GM21447 (cell line): Measurements from ENCODE around the gene DTNB.
"Not testable (repeated sequence)": the region's sequence is repeated elsewhere in the genome, so short reads cannot be mapped to it uniquely, and the experiment has no call there.

Experiments used
- ATAC-seq: cut with Tn5 transposase; IDR thresholded peaks from one replicate; pipeline ENCODE4 v1.9.1; 2021; ENCODE audit not compliant: unreplicated experiment

Gene DTNB

DNA sequence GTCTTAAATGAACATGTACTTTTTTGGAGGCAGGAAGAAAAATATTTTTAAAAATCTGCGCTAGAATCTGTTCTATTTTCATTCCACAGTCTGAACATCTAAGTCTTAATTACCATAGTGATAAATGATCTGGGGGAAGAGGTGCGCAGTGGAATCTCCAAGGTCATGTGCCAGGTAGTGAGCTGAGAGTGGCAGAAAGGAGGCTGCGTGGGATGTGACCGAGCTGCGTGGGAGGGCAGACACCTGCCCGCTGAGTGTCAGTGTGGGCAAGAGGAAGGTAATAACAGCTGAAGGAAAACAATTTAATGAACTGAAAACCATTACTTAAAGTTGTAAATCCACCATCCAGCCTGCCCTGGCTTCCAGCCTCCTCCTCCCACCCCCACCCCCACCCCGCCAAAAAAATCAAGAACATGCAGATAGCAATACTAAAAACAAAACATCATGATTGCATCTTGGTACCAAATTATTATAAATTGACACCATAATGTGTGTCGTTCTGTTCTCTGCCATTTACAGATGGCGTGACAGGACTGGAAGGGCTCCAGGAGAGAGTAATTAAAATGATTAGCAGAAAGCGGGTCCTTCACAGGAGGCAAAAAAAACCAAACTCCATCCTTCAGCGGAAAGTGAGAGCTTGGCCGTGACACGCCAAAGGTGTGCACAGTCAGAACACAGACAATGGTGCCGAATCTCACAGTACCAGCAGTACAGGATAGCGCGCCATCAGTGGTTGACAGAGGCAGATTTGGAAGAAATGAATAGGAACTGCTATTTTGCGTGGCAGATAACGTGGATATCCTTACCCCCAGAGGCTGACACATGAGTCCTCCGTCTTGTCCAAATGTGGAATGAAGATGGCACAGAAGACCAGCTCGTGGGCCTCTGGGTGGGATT is 11.4 kb upstream of the DTNB start:
- ATAC-seq, result no peak

- ATAC-seq, result no peak
Measured at GRCh38 chr2:25682082-25682481, 8.7 kb upstream of the DTNB start.

DNA sequence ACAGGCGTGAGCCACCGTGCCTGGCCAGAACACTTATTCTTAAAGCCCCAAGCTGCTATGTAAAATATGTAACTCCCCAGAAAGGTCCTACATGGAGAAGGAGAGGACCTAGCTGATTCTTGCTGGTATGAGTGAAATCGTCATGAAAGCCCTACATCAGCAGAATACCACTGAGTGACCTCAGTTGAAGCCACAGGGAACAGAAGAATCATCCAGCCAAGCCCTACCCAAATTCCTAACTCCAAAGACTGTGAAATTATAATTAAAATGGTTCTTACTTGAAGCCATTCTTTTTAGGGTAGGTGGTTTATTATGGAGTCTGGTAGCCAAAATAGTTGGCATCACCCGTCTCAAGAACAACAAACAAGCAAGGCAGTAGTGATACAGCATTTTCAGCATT is 4.5 kb upstream of the DTNB start:
- no peak for ATAC-seq

DNA sequence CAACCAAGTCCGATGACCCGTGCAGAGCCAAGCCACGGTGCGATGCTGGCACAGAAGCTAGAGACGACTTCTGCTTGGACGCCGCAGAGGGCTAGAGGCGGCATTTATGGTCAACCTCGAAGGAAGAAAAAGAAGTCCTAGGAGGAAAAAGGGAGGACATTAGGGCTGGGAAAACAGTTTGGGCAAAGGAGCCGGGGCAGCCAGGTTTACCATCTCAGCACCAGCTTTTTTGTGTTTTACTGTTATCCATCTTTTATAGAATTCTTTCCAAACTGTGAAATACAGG is 643 bp upstream of the DTNB start:
- ATAC-seq, result no peak

GRCh38 chr2:25672494-25673299 is 680 bp downstream of the DTNB start:
- peak; percentile 58 for ATAC-seq

- ATAC-seq, result no peak
Measured at GRCh38 chr2:25671622-25672021, 1.8 kb downstream of the DTNB start.

DNA sequence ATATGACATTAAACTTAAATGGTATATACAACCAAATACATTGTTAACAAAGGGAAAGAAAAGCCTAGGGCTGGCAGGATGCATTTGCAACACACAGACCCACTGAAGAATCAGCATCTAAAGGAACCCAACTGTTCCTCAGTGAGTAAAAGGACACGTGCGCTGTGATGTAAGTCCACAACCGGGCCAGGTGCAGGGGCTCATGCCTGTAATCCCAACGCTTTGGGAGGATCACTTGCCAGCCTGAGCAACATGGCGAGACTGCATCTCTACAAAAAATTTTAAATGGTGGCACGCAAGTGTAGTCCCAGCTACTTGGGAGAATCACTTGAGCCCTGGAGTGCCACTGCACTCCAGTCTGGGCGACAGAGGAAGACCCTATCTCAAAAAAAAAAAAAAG is 3.9 kb downstream of the DTNB start:
- ATAC-seq, result no peak

GRCh38 chr2:25666218-25666617 is 7.2 kb downstream of the DTNB start:
- ATAC-seq, result no peak

DNA sequence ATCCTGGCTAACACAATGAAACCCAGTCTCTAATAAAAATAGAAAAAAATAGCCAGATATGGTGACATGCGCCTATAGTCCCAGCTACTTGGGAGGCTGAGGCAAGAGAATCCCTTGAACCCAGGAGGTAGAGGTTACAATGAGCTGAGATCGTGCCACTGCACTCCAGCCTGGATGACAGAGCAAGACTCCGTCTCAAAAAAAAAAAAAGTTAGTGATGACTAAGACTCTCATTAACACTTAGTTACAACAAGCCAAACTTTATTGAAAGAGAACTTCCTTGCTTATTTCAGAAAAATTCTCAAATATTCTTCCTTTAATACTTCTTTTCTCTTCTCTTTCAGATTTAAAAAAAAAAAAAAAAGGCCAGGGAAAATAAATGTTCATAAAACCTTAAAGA is 7.9 kb downstream of the DTNB start:
- ATAC-seq, result not testable (repeated sequence)

- ATAC-seq, result no peak
Measured at GRCh38 chr2:25664965-25665307, 8.4 kb downstream of the DTNB start.

DNA sequence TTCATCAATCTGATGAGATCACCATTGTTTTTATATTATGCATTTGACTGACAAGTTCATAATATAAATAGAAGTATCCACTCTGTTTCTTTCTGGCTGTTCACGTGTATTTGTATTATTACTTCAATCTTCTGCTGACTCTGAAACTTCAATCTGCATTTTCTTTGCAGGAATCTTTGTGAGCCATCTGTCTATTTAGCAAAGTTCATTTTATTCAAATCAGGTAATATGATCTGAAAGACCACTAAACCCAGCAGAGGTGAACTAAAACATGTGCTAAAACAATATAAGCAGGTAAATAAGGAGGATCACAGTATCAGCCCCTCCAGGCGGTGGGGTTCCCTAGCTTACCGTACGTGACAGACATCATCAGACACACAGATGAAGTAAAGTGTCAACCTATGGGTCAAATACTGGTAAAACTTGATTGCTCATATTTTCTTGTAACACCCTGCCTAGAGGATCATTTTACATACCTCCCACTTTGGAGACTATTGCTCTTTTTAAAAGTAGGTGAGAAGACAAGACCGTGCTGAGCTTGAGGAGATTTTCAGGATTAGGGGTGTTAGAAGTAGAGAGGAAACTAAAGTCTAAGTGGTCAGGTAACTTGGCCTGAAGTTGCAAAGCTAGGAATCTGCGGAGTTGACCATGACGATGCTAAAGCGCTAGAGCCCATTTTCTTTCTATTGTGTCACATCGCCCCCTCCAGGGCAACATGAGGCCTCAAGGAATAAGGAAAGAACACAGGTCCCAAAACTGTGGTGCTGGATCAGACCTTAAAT is 9.0 kb downstream of the DTNB start:
- no peak for ATAC-seq

DNA sequence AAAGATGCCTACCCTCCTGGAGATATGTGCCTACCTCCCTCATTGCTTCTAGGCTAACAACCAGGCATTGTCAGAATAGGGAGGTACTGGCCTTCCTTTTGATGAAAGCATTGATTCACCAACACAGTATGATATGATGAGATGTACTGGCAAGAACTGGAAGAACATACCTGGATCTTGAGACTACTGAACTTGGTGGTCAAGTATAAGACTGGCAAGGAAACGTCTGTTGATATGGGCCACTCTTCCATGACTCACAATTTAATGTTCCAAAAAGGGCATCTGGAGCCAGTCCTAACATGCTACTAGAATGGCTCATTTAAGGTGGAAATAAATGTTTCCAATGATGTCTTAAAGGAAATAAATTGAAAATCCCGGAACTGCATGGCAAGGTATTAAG is 18.1 kb downstream of the DTNB start:
- ATAC-seq, result no peak

DNA sequence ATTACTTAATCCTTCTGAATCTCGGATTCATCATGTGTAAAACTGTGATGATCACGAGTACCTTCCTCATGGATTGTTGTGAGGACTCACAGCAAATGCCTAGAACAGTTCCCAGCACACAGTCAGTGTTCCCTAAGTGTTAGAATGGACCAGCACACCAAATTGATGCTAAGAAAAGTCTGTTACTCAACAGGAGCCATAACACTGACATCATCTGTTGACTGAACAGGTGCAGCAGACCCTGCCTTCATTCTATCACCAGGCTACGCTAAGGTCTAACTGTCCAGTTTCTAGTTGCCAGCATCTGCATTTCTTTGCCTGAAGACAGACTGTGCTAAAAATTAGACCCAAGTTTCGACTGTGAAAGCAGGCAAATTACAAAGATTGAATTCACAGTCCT is 18.6 kb downstream of the DTNB start:
- ATAC-seq, result no peak

DNA sequence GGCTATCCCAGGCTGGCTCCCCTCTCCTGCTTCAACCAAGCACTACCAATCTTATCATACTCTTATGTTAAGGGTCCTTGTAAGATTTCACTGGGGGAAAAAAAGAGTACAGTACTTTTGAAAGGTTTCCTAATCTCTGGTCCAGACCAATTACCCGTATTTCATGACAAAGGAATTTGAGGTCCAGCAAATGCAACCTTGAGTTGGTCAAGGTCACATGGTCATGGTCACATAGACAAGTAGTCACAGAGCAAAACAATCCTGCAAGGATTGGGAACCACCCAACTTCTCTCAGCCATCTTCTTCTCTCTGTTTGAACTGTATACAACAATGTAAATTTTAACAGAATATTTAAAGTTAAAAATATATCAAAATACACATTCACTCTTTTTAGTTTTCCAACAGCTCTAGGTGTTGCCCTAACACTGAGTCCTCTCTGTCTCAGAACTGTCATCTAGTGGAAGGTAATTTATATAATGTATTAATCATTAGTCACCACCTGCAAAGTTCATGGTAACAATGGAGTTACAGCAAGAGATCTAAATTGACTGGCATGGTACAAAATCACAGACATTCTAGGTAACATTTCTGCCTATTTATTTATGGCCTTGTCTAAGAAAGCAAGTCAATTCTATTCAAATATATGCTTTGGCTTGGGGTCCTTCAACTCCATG is 21.5 kb downstream of the DTNB start:
- ATAC-seq, result no peak

GRCh38 chr2:25651066-25651465 is 22.3 kb downstream of the DTNB start:
- ATAC-seq, result no peak

DNA sequence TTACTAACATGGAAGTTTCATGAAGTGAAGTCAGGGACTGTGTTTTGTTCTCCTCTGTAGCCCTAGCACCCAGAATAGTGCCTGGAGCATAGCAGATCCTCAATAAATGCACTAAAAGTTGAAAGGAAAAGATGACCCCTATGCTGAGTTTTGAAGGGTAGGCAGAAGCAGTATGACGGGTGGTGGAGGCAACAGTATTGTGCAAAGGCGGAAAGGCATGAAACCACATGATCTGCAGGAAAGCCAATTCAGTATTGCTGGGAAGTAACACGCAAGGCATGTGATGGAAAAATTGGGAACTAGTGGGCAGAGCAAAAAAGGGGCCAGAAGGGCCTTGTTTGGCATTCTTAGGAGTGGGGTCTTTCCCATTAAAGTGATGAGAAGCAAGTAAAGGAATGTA is 23.1 kb downstream of the DTNB start:
- ATAC-seq, result no peak

- ATAC-seq, result no peak
Measured at GRCh38 chr2:25649786-25650185, 23.6 kb downstream of the DTNB start.

DNA sequence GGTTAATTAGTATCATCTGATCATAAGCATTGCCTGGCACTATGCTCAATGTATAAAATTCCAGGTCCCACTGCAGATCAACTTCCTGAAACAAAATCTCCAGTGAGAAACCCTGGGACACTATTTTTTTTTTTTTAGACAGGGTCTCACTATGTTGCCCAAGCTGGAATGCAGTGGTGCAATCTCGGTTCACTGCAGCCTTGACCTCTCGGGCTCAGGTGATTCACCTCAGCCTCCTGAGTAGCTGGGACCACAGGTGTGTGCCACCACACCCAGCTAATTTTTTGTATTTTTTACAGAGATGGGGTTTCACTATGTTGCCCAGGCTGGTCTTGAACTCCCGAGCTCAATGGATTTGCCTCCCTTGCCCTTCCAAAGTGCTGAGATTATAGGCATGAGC is 31.1 kb downstream of the DTNB start:
- no peak for ATAC-seq

GRCh38 chr2:25639696-25640095 is 33.7 kb downstream of the DTNB start:
- ATAC-seq, result no peak

DNA sequence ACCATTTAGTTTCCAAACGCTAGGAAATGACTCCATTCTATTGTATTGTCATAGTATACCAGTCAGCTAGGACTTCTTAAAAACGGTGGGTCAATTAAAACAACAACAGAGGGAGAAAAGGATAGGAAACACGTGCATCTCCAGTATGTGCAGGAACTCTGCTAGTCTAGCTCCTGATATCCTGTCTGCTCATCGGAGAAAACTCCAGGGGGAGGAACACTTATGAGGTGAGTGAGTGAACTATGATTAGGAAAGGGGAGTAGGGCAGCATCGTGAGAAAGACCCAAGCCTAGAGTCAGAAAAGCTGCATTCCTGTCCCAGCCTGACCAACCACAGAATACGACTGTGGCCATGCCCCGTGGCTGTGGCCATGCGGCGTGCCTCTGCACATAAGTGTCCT is 34.2 kb downstream of the DTNB start:
- ATAC-seq, result no peak

GRCh38 chr2:25635797-25636196 is 37.6 kb downstream of the DTNB start:
- no peak for ATAC-seq
